ENCODE results near the gene ECM1.

The ECM1 gene

GRCh38 chr1:150479927-150480352 lies 28.0 kb upstream of the ECM1 start:
- no peak for TF ChIP-seq RAD21 (IDR thresholded peaks at IDR 0.05; ENCODE audit: low read depth)
- TF ChIP-seq CEBPB (IDR thresholded peaks at IDR 0.05): no peak
- TF ChIP-seq USF1 (IDR thresholded peaks at IDR 0.05): no peak
- TF ChIP-seq REST (IDR thresholded peaks at IDR 0.05; ENCODE audit: low read depth): no peak
- TF ChIP-seq TEAD4 (IDR thresholded peaks at IDR 0.05): no peak

- TF ChIP-seq TCF12 (IDR thresholded peaks at IDR 0.05; ENCODE audit: low read depth): no peak
- TF ChIP-seq TEAD4 (IDR thresholded peaks at IDR 0.05): no peak
- no peak for TF ChIP-seq USF1 (IDR thresholded peaks at IDR 0.05)
- no peak for TF ChIP-seq RAD21 (IDR thresholded peaks at IDR 0.05; ENCODE audit: low read depth)
- TF ChIP-seq YY1 (IDR thresholded peaks at IDR 0.05; ENCODE audit: low read depth): no peak
- no peak for TF ChIP-seq NFIC (IDR thresholded peaks at IDR 0.05)
- no peak for TF ChIP-seq FOXM1 (IDR thresholded peaks at IDR 0.05; ENCODE audit: borderline replicate concordance, low read depth)
- TF ChIP-seq CEBPB (IDR thresholded peaks at IDR 0.05): no peak
- TF ChIP-seq REST (IDR thresholded peaks at IDR 0.05; ENCODE audit: low read depth): no peak
- no peak for TF ChIP-seq ZBTB7A (IDR thresholded peaks at IDR 0.05; ENCODE audit: low read depth)
- no peak for TF ChIP-seq EP300 (IDR thresholded peaks at IDR 0.05; ENCODE audit: borderline replicate concordance)
- no peak for TF ChIP-seq CREB1 (IDR thresholded peaks at IDR 0.05; ENCODE audit: low read depth)
- no peak for TF ChIP-seq EGR1 (IDR thresholded peaks at IDR 0.05)
- no peak for TF ChIP-seq TAF1 (IDR thresholded peaks at IDR 0.05; ENCODE audit: low read depth)
- TF ChIP-seq MAX (IDR thresholded peaks at IDR 0.05): no peak
These were observed 23.5 kb upstream of the ECM1 start for GRCh38 chr1:150484431-150484830.

- no peak for TF ChIP-seq USF1 (IDR thresholded peaks at IDR 0.05)
- peak; percentile 41 for TF ChIP-seq RAD21 (IDR thresholded peaks at IDR 0.05; ENCODE audit: low read depth)
These were observed 23.0 kb upstream of the ECM1 start for GRCh38 chr1:150484861-150485260.

GRCh38 chr1:150486966-150487762 lies 20.7 kb upstream of the ECM1 start, which contains the start of gene TARS2:
Gene TARS2, plus strand, starts transcription at chr1:150487419. Its CDS starts 32 bp downstream, at chr1:150487451.
- no peak for TF ChIP-seq CEBPB (IDR thresholded peaks at IDR 0.05)
- TF ChIP-seq TAF1 (IDR thresholded peaks at IDR 0.05; ENCODE audit: low read depth): peak; percentile 77; the same call in 1 of the 2 replicates
- TF ChIP-seq EGR1 (IDR thresholded peaks at IDR 0.05): no peak
- TF ChIP-seq TCF12 (IDR thresholded peaks at IDR 0.05; ENCODE audit: low read depth): peak; percentile 76; the same call in 1 of the 2 replicates
- no peak for TF ChIP-seq REST (IDR thresholded peaks at IDR 0.05; ENCODE audit: low read depth)
- no peak for TF ChIP-seq EP300 (IDR thresholded peaks at IDR 0.05; ENCODE audit: borderline replicate concordance)
- TF ChIP-seq RAD21 (IDR thresholded peaks at IDR 0.05; ENCODE audit: low read depth): 0 out of 2 replicates have a peak, but pooled peaks have one; percentile 7
- TF ChIP-seq ZBTB7A (IDR thresholded peaks at IDR 0.05; ENCODE audit: low read depth): no peak
- peak; percentile 71 for TF ChIP-seq USF1 (IDR thresholded peaks at IDR 0.05)
- TF ChIP-seq CREB1 (IDR thresholded peaks at IDR 0.05; ENCODE audit: low read depth): no peak
- TF ChIP-seq MAX (IDR thresholded peaks at IDR 0.05): peak; percentile 85
- peak; percentile 52; the same call in 1 of the 2 replicates for TF ChIP-seq TEAD4 (IDR thresholded peaks at IDR 0.05)
- TF ChIP-seq NFIC (IDR thresholded peaks at IDR 0.05): no peak
- TF ChIP-seq FOXM1 (IDR thresholded peaks at IDR 0.05; ENCODE audit: borderline replicate concordance, low read depth): no peak
- TF ChIP-seq YY1 (IDR thresholded peaks at IDR 0.05; ENCODE audit: low read depth): peak; percentile 86
